CD4-positive, alpha-beta T cell (primary cell): ENCODE data around the gene MYO5A. TPM values are rescaled to one million over a fixed set of nuclear protein-coding genes. Genes with fewer than 3 reads are reported as not detected.
A peak's percentile ranks its signal among the peaks of the same experiment; 100 is the strongest.
"Not testable (repeated sequence)": the region's sequence is repeated elsewhere in the genome, so short reads cannot be mapped to it uniquely, and the experiment has no call there.

Experiments used
- ATAC-seq: fragments of 200-7000 bp; cut with Tn5 transposase; one replicate; pipeline ENCODE4 v1.10.0; 2022; ENCODE audit warnings: mild to moderate bottlenecking; ENCODE audit not compliant: poor library complexity
- CTCF ChIA-PET: fragments of 350-600 bp; sonication (Branson Sonifier 250); formaldehyde crosslinking; loops from one replicate; lab custom pipeline; 2021; ENCODE audit warnings: antibody characterized with exemption, inconsistent platforms; lab: Charles Lee
- POLR2A ChIA-PET: fragments of 350-600 bp; sonication (Branson Sonifier 250); formaldehyde crosslinking; loops from one replicate; lab custom pipeline; 2021; ENCODE audit warnings: antibody characterized with exemption, inconsistent platforms; lab: Charles Lee
- DNase-seq, 14 experiments: peaks; one replicate each; pipeline ENCODE4 v3.0.0-alpha.2; 2013 to 2020; ENCODE audit warnings: mixed read lengths in 2 of 14
- H3K27ac ChIP-seq, 2 donors: one replicate each; pipeline versions ENCODE4 v1.5.1 to v1.7.0; 2013; ENCODE audit warnings: low read length in 2 of 2, low read depth in 1 of 2, mild to moderate bottlenecking in 1 of 2
- H3K27me3 ChIP-seq, 2 experiments: 1 replicate in 1 of 2; 2 replicates in 1 of 2; pipeline versions ENCODE4 v1.6.1 to v1.7.0; 2013; ENCODE audit warnings: low read length in 2 of 2, control low read depth in 1 of 2, mild to moderate bottlenecking in 1 of 2, moderate library complexity in 1 of 2; ENCODE audit not compliant: insufficient read depth in 2 of 2, control insufficient read depth in 1 of 2
- H3K36me3 ChIP-seq: one replicate; pipeline ENCODE4 v1.6.1; 2013; ENCODE audit warnings: low read length, control low read depth; ENCODE audit not compliant: insufficient read depth
- H3K4me1 ChIP-seq: one replicate; pipeline ENCODE4 v1.6.1; 2013; ENCODE audit warnings: low read length, control low read depth; ENCODE audit not compliant: insufficient read depth
- H3K4me3 ChIP-seq: one replicate; pipeline ENCODE4 v1.5.1; 2013; ENCODE audit warnings: mild to moderate bottlenecking, low read length, moderate library complexity
- H3K9me3 ChIP-seq, 2 experiments: 1 replicate in 1 of 2; 2 replicates in 1 of 2; pipeline versions ENCODE4 v1.6.1 to v1.7.0; 2013; ENCODE audit warnings: low read length in 2 of 2, mild to moderate bottlenecking in 2 of 2, control low read depth in 1 of 2, moderate library complexity in 1 of 2; ENCODE audit not compliant: control insufficient read depth in 1 of 2, insufficient read depth in 1 of 2
- H3K27ac Mint-ChIP-seq: one replicate; pipeline ENCODE4 v1.8.0; 2020; ENCODE audit warnings: mixed read lengths
- H3K27me3 Mint-ChIP-seq: one replicate; pipeline ENCODE4 v1.8.0; 2021; ENCODE audit warnings: mixed read lengths
- H3K36me3 Mint-ChIP-seq: one replicate; pipeline ENCODE4 v1.8.0; 2021; ENCODE audit warnings: low read depth, mixed read lengths
- H3K4me1 Mint-ChIP-seq: one replicate; pipeline ENCODE4 v1.8.0; 2021; ENCODE audit warnings: low read depth, mixed read lengths
- H3K4me3 Mint-ChIP-seq: one replicate; pipeline ENCODE4 v1.8.0; 2020; ENCODE audit warnings: mild to moderate bottlenecking, mixed read lengths
- H3K9me3 Mint-ChIP-seq: one replicate; pipeline ENCODE4 v1.8.0; 2020; ENCODE audit warnings: mixed read lengths
- intact Hi-C, 2 experiments: fragments of 100-400 bp; cut with DNase I in 1 of 2; cut with micrococcal nuclease in 1 of 2; formaldehyde crosslinking; loops; one replicate each; pipeline versions ENCODE4 v1.15.1 to v1.9.0; 2023 to 2025; cut with DNase I, micrococcal nuclease
- total RNA-seq, 174 experiments: library from RNA in 2 of 174; stranded (reverse) in 2 of 174; gene quantifications; one replicate each; pipeline ENCODE4 v1.2.3 and lab custom pipeline; 2021 to 2026
- TF ChIP-seq, protein P1 (sequence below): fragments of 200-600 bp; IDR thresholded peaks from one replicate; pipeline ENCODE4 v1.8.0; 2022; ENCODE audit warnings: antibody characterized with exemption, mild to moderate bottlenecking

MYO5A gene
- total RNA-seq, 2 experiments from 2014 or later: 25.5 TPM

DNA sequence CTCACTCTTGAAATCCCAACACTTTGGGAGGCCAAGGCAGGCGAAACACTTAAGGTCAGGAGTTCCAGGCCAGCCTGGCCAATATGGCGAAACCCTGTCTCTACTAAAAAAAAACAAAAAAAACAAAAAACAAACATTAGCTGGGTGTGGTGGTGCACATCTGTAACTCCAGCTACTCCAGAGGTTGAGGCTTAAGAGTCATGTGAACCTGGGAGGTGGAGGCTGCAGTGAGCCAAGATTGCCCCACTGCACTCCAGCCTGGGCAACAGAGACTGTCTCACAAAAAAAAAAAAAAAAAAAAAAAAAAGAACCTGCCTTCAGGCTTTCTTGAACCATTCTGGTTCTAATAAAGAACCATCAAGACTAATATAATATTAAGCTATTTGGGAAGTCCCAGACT, 23.6 kb upstream of the MYO5A start:
- POLR2A ChIA-PET: no interaction called here
- intact Hi-C loops: no loop called here
- H3K4me3 Mint-ChIP-seq: no peak overlapping the region
- Histone ChIP-seq H3K4me1 (no peaks in the 10 kb centered on the region), H3K27me3 (no peaks in the 10 kb centered on the region), H3K36me3 (peaks cover 61% of the 10 kb centered on the region), H3K27ac (no peak overlapping the region), H3K9me3 (no peaks in the 10 kb centered on the region), H3K4me3 (no peak overlapping the region)
- CTCF ChIA-PET: interaction anchor here (0.6 to 1.0 kb wide), 3 partner anchors 8 to 129 kb away, joined by 4 to 6 read pairs (median 5); no protein-coding TSS in a partner anchor
- TF ChIP-seq, protein P1, sequence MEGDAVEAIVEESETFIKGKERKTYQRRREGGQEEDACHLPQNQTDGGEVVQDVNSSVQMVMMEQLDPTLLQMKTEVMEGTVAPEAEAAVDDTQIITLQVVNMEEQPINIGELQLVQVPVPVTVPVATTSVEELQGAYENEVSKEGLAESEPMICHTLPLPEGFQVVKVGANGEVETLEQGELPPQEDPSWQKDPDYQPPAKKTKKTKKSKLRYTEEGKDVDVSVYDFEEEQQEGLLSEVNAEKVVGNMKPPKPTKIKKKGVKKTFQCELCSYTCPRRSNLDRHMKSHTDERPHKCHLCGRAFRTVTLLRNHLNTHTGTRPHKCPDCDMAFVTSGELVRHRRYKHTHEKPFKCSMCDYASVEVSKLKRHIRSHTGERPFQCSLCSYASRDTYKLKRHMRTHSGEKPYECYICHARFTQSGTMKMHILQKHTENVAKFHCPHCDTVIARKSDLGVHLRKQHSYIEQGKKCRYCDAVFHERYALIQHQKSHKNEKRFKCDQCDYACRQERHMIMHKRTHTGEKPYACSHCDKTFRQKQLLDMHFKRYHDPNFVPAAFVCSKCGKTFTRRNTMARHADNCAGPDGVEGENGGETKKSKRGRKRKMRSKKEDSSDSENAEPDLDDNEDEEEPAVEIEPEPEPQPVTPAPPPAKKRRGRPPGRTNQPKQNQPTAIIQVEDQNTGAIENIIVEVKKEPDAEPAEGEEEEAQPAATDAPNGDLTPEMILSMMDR: no peak
- no peaks in the 10 kb centered on the region for H3K9me3 Mint-ChIP-seq
- DNase-seq: no peak
- no peak overlapping the region for H3K27ac Mint-ChIP-seq
- ATAC-seq: no peak
- peaks cover 81% of the 10 kb centered on the region for H3K36me3 Mint-ChIP-seq
- peaks cover 12% of the 10 kb centered on the region for H3K4me1 Mint-ChIP-seq
- H3K27me3 Mint-ChIP-seq: no peaks in the 10 kb centered on the region

DNA sequence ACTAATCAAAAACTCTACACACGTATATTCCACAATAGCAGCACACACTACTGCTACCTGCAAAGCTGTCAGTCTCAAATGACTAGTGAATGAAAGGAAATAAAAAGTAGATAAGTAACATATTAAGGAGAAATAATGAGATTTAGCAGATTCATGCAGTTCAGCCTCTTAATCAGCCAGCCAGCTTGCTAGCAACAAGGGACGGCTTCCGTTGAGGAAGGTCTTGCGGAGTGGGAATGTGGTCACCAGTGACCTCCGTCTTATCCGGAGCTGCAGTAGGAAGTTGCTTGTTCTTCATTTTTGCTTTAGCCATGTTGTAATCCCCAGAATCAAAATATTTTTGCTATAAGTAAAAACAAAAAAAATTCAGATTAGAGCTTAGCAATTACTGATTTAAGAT, 23.1 kb upstream of the MYO5A start:
- H3K4me3 ChIP-seq: no peak overlapping the region
- peaks cover 58% of the 10 kb centered on the region for H3K36me3 ChIP-seq
- ATAC-seq: no peak
- TF ChIP-seq, protein P1: no peak
- intact Hi-C loops: no loop called here
- peaks cover 2% of the 10 kb centered on the region for H3K9me3 Mint-ChIP-seq
- peak in 2 of 14 experiments; percentile 36 to 45 for DNase-seq
- H3K27ac Mint-ChIP-seq: no peak overlapping the region
- POLR2A ChIA-PET: no interaction called here
- peaks cover 82% of the 10 kb centered on the region for H3K36me3 Mint-ChIP-seq
- H3K27me3 Mint-ChIP-seq: no peaks in the 10 kb centered on the region
- H3K4me1 Mint-ChIP-seq: peaks cover 8% of the 10 kb centered on the region
- no peaks in the 10 kb centered on the region for H3K27me3 ChIP-seq
- no peaks in the 10 kb centered on the region for H3K9me3 ChIP-seq
- H3K27ac ChIP-seq: no peak overlapping the region
- no peak overlapping the region for H3K4me3 Mint-ChIP-seq
- CTCF ChIA-PET: interaction anchor here (0.7 kb wide), 1 partner anchor 22 kb away, joined by 5 read pairs; no protein-coding TSS in a partner anchor
- no peaks in the 10 kb centered on the region for H3K4me1 ChIP-seq

DNA sequence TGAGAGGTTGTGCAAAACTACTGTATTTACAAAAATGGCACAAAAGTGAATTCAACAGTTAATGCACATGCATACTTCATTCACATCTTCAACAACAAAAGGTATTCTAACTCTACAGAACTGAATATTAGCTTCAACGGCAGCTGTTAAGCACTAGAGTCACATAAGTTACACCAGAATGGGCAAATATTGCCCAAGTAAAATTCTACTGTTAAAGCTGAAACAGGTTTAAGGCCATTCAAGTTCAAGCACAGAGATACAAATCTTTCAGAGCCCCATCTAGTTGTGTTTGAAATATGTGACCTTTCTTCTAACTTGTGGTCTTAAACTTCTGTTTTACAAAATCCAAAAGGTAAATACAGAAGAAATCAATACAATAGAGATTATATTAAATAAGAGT, 22.5 kb upstream of the MYO5A start:
- DNase-seq, ATAC-seq, H3K4me3 Mint-ChIP-seq, H3K4me1 ChIP-seq, H3K4me1 Mint-ChIP-seq, H3K27me3 ChIP-seq, H3K27ac Mint-ChIP-seq, intact Hi-C loops, H3K27me3 Mint-ChIP-seq, POLR2A ChIA-PET, H3K4me3 ChIP-seq, H3K27ac ChIP-seq, H3K9me3 Mint-ChIP-seq, H3K9me3 ChIP-seq: not testable (repeated sequence)
- H3K36me3 ChIP-seq: peaks cover 58% of the 10 kb centered on the region
- peaks cover 82% of the 10 kb centered on the region for H3K36me3 Mint-ChIP-seq
- CTCF ChIA-PET: interaction anchor here (1.2 kb wide), 1 partner anchor 12 kb away, joined by 5 read pairs; no protein-coding TSS in a partner anchor
